Putamen (tissue), 1 donor: ENCODE results near the gene CFAP61.
A peak's percentile ranks its signal among the peaks of the same experiment; 100 is the strongest.

Experiments used
- DNase-seq: peaks from one replicate; pipeline ENCODE4 v3.0.0-alpha.2; 2016; ENCODE audit warnings: low spot score

CFAP61 gene

DNA sequence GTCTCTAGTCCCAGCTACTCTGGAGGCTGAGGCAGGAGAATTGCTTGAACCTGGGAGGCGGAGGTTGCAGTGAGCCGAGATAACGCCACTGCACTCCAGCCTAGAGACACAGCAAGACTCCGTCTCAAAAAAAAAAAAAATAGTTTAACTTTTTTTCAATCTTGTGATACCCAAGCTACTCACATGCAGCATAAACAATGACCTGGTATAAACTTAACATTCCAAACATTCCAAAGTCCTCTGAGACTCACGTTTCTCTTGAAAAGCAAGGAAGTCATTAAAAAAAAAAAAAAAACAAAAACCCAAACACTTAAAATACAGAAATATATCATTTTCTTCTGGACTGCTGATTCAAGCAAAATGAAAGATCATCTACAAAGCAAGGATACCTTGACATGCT lies 14.4 kb upstream of the CFAP61 start:
- DNase-seq: no peak

GRCh38 chr20:20038586-20038985 lies 13.7 kb upstream of the CFAP61 start:
- no peak for DNase-seq

DNA sequence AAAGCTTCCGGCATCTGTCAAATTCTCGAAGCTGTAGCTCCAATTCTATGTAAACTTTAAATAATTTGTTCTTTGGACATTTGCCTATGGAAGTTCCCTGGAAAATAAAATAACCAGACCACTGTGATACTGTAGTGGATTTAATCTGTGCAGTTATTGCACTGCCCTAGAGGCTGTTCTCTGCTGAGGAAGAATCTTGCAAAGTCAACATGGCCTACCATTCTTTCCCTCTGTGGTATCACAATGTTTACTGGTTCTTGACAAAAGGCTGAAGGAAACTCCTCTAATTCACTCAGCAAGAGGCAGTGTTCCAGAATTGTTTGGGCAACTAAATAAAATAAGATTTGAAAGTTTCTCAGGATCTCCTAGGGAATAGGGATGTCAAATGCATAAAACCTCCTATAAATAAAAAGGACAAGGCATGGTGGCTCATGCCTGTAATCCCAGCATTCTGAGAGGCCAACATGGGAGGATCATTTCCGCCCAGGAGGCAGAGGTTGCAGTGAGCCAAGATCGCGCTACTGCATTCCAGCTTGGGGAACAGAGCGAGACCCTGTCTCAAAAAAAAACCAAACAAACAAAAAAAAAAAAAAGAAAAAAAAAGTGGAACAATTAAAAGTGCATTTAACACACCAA lies 12.5 kb upstream of the CFAP61 start:
- no peak for DNase-seq

- DNase-seq: no peak
These were observed 612 bp upstream of the CFAP61 start for GRCh38 chr20:20051767-20052073.

DNA sequence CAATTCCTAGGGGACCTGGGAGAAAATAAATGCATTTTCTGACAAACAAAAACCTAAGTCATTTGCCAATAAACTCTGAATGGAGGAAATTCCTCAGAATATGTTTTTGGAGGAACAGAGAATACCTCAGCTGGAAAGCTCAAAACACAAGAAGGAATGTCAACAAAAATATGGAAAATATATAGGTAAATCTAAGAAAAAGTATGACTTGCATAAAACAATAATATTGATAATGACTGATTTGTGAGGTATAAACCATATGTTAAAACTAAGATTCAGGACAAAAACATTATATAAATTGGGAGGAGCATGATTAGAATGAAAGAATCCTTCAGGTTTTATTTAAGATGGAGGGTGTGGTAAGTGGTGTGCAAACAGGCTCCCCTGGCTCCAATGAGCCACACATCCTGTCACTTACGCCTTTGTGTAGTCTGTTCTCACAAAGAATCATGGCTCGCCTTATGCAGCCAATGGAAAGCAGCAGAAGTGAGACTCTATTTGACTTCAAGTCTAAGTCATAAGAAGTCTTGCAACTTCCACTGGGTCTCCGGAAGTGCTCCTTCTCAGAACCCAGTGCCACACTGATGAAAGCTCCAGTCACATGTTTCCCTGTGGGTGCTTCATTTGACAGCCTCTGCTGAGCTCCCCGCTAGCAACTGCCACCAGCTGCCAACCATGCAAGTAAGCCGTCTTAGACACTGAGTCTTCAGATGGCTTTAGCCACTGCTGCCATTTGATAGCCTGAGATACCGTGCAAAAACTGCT lies 8.1 kb downstream of the CFAP61 start:
- no peak for DNase-seq

DNA sequence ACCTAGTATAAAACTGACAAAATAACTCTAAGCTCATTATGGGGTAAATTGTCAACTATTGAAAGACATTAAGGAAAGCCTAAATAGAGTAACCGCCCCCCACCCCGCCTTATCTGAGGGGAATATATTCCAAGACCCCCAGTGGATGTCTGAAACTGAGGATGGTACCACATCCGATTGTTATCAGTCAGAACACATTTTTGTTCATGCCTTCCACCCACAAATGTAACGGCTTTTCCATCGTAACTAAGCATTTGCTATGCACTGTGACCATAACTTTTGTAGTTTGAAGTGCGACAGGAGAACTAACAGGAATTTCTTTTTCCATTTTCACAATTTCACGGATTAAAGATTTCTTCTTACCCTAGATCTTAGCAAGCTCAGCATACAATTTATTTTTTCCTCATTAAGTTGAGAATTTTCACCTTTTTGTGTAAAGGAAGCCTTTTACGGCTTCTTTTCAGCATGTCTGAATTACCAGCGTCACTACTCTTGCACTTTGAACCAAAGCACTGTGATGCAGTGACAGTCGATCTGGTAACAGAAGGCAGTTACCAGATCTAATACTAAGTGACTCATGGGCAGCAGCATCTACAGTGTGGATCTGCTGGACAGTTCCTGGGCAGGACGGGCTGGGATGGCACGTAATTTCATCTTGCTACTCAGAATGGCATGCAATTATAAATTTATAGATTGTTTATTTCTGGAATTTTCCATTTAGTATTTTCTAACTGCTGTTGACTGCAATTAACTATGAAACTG lies 11.8 kb downstream of the CFAP61 start:
- no peak for DNase-seq

- DNase-seq: no peak
These were observed 13.0 kb downstream of the CFAP61 start for GRCh38 chr20:20065361-20065760.

DNA sequence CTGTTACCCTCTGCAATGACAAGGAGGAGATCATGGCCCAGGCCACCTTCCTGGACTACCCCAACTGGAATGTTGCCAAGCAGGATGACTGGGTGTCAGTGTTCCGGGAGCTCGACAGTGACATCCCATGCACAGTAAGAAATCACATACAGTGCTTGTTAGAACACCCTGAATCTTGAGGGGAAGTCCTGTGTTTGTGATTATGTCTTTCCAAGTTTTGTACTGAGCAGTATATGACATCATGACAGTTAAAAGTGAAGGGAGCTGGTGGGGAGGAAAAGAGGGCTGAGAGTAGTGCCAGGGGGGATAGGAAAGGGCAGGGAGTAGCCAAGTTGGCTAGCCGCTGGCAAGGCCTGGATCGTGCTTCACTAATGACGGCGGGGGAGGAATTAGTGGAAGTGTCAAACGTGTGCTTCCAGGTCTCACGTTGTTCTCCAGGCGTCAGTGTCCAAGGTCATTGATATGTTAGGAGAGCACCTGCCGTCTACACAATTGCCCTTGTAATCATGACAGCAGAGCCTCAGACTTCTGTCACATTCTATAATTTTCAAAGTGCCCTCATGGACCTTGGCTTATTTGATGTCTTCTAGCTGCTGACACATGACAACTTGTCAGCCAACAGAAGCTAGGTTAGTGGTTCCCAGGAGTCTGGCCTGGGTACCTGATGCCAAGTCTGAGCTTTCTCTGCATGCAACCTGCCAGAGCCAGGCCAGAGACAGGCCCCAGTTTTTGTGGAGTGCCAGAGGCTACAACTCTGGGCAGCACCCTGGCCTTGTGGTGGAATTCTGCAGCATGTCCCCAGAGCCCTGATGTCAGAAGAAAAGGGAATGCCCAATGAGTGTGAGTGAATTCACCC lies 18.8 kb downstream of the CFAP61 start:
- no peak for DNase-seq

DNA sequence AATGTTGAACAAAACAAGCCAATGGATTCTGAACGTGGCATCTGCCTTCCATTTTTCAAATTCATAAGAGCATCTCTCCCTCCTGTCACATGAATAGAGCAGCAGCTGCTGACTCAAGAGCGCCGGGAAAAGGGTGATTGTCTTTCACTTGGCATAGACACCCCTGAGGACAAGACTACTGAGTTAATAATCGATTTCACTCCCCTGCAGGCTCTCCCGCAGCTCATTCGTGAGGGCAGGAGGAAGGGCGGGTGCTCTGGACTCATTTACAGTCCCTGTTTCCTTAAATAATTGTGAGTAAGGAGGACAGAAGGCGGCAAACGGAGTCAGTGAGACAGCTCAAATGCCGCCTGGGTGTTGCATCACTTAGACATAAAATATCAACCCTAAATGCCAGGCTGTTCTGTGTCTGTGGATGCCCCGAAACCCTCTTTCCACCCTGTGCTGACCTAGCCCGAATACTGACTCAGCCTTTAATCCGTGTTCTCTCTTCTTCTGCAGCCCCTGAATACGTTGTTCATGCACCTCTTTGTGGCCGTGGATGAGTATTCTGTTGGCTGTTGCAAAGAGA lies 21.6 kb downstream of the CFAP61 start:
- no peak for DNase-seq

GRCh38 chr20:20075032-20075431 lies 22.7 kb downstream of the CFAP61 start:
- no peak for DNase-seq

DNA sequence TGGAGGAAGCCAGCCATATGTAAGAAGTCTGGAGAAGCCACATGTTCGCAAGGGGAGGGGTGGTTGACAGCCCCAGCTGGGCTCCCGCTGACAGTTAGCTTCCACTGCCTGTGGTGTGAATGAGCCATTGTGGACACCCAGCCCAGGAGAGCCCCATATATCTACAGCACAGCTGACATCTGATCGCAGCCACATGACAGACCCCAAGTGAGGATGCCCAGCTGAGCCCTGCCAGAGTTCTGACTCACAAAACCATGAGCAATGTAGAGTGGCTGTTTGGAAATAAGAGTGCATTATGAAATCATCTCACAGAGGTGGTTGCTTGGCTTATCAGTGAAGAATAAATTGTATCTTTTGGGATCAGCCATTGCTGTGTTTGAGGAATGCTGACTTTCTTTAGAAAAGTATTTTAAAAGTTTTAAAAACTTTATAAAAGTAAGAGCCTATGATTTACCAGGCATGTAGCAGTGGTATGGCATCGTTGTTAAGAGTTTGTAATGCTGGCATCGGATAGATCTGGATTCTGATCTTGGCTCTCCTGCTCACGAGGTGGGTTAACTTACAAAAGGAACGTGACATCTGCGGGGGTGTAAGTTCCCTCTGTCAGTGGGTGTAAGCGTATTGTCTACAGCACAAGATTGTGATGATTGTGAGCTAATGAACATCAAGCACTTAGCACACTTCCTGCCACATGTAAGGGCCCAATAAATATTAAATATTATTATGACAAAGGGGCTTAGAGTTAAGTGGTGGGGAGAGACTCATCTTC lies 24.1 kb downstream of the CFAP61 start:
- DNase-seq: peak; percentile 90

GRCh38 chr20:20078041-20078440 lies 25.7 kb downstream of the CFAP61 start:
- DNase-seq: no peak

DNA sequence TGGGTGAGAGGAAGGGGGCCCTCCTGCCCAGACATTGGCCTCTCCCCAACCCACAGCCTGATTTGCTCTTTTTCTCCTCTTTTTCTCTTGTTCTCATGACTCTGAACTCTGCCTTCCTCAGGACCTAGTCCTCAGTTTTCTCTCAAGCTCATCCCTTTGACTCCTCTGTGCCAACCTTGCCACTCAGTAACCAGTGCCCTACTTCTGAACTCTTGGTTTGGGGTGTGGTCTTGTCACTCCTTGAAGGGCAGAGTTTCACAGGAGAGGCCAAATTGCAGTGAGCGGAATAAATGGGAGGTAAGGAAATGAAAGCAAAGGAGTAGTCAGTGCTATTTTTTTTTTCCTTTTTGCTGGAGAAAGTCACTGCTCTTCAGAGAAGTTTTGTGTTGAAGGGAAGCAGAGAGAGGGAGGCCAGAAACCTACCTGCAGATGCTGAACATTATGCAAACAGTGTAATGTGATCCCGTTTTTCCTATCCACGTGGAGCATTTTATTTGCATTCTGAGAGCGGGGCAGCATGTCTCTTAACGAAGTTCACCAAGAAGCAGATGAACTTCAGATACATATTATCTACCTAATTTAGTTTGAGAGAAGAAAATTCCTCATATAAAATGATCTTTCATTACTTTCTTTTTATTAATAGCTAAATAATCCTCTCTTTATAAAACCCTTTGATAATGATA lies 26.9 kb downstream of the CFAP61 start:
- DNase-seq: no peak

GRCh38 chr20:20083807-20084206 lies 31.5 kb downstream of the CFAP61 start:
- DNase-seq: peak; percentile 52

- DNase-seq: peak; percentile 50
These were observed 32.0 kb downstream of the CFAP61 start for GRCh38 chr20:20084296-20084752.

GRCh38 chr20:20085071-20085470 lies 32.7 kb downstream of the CFAP61 start:
- DNase-seq: no peak

- no peak for DNase-seq
These were observed 33.5 kb downstream of the CFAP61 start for GRCh38 chr20:20085812-20086211.

DNA sequence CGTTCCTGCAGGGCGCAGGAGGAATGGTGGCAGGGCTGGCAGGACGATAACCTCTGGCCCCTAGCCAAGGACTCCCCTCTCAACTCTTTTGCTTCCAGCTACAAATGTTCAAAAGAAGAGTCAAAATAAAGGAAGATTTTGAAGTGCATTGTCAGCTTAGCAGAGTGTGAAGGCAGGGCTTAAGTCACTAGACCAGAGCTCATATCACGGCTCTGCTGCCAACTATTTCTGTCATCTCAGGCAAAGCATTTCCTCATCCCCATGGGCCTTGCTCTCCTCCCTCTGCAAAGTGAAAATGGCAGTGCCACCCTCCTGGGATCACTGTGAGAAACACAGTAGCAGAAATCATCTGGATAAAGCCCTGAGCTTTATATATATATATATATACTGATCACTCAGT lies 36.7 kb downstream of the CFAP61 start:
- no peak for DNase-seq

GRCh38 chr20:20089939-20090338 lies 37.6 kb downstream of the CFAP61 start:
- DNase-seq: no peak

- DNase-seq: no peak
These were observed 40.5 kb downstream of the CFAP61 start for GRCh38 chr20:20092827-20093226.
